ENCODE results near the gene RRAS2. TPM values are rescaled to one million over a fixed set of nuclear protein-coding genes. Genes with fewer than 3 reads are reported as not detected.

RRAS2 gene
- total and polyA plus RNA-seq, 7 donors = 15.5 to 48.5 (median 31.1) TPM

GRCh38 chr11:14331476-14332136 lies 27.4 kb downstream of the RRAS2 start:
- WGBS, 2 donors = 71 to 85% methylated on average over 6 of the region's 6 CpGs
- H3K4me3 ChIP-seq = no peak overlapping the region
- no peak overlapping the region for H3K27ac ChIP-seq
- intact Hi-C loops (cut with DNase I) = no loop called here
- no peaks in the 10 kb centered on the region for H3K9me3 ChIP-seq
- no peaks in the 10 kb centered on the region for H3K27me3 ChIP-seq
- TF ChIP-seq POLR2A (IDR thresholded peaks at IDR 0.05) (no peak), POLR2AphosphoS5 (IDR thresholded peaks at IDR 0.05) (no peak), CTCF (IDR thresholded peaks at IDR 0.05) (no peak), EP300 (IDR thresholded peaks at IDR 0.05) (no peak)
- DNase-seq = no peak
- H3K36me3 ChIP-seq = no peaks in the 10 kb centered on the region
- H3K4me1 ChIP-seq = peaks cover 0 to 14% (median 4%) of the 10 kb centered on the region in 4 donors

- no peaks in the 10 kb centered on the region for H3K36me3 ChIP-seq
- no peak overlapping the region for H3K27ac ChIP-seq
- 88 to 90% methylated on average over 2 of the region's 2 CpGs for WGBS, 2 donors
- H3K9me3 ChIP-seq = no peaks in the 10 kb centered on the region
- H3K27me3 ChIP-seq = no peaks in the 10 kb centered on the region
- DNase-seq = no peak
- H3K4me1 ChIP-seq = peaks cover 0 to 14% (median 7%) of the 10 kb centered on the region in 4 donors
- intact Hi-C loops (cut with DNase I) = no loop called here
- no peak for TF ChIP-seq CTCF (IDR thresholded peaks at IDR 0.05)
- TF ChIP-seq POLR2A (IDR thresholded peaks at IDR 0.05) = no peak
- no peak for TF ChIP-seq EP300 (IDR thresholded peaks at IDR 0.05)
- no peak for TF ChIP-seq POLR2AphosphoS5 (IDR thresholded peaks at IDR 0.05)
- no peak overlapping the region for H3K4me3 ChIP-seq
These were observed 28.1 kb downstream of the RRAS2 start for GRCh38 chr11:14330881-14331280.

- no peak overlapping the region for H3K27ac ChIP-seq
- no peaks in the 10 kb centered on the region for H3K9me3 ChIP-seq
- no peak overlapping the region for H3K4me3 ChIP-seq
- intact Hi-C loops (cut with DNase I) = no loop called here
- H3K4me1 ChIP-seq = peaks cover 0 to 14% (median 10%) of the 10 kb centered on the region in 4 donors
- no peak for DNase-seq
- TF ChIP-seq POLR2A (IDR thresholded peaks at IDR 0.05) = no peak
- TF ChIP-seq CTCF (IDR thresholded peaks at IDR 0.05) = no peak
- no peak for TF ChIP-seq POLR2AphosphoS5 (IDR thresholded peaks at IDR 0.05)
- TF ChIP-seq EP300 (IDR thresholded peaks at IDR 0.05) = no peak
- 86 to 89% methylated on average over 2 of the region's 2 CpGs for WGBS, 2 donors
- H3K27me3 ChIP-seq = no peaks in the 10 kb centered on the region
- H3K36me3 ChIP-seq = no peaks in the 10 kb centered on the region
These were observed 29.3 kb downstream of the RRAS2 start for GRCh38 chr11:14329702-14330101.

GRCh38 chr11:14327116-14327515 lies 31.9 kb downstream of the RRAS2 start:
- DNase-seq = no peak
- intact Hi-C loops (cut with DNase I) = no loop called here

More at GRCh38 chr11:14327116-14327515, 31.9 kb downstream of the RRAS2 start:
- Histone ChIP-seq H3K9me3 (no peaks in the 10 kb centered on the region), H3K4me3 (no peak overlapping the region), H3K27ac (no peak overlapping the region), H3K27me3 (no peaks in the 10 kb centered on the region), H3K4me1 (peaks cover 0 to 17% (median 14%) of the 10 kb centered on the region in 4 donors), H3K36me3 (no peaks in the 10 kb centered on the region)
- TF ChIP-seq POLR2A (IDR thresholded peaks at IDR 0.05) (no peak), CTCF (IDR thresholded peaks at IDR 0.05) (no peak), EP300 (IDR thresholded peaks at IDR 0.05) (no peak), POLR2AphosphoS5 (IDR thresholded peaks at IDR 0.05) (no peak)
